Breast epithelium (tissue), 4 donors: Measurements from ENCODE around the gene CRYBG3. TPM values are rescaled to one million over a fixed set of nuclear protein-coding genes. Genes with fewer than 3 reads are reported as not detected.

Source experiments
- DNase-seq, 2 donors: peaks; one replicate each; pipeline ENCODE4 v3.0.0-alpha.2; 2019; ENCODE audit warnings: low spot score in 2 of 2
- H3K27ac ChIP-seq, 2 donors: fragments of 200-600 bp; sonication (generic) in 1 of 2; one replicate each; pipeline ENCODE4 v1.5.1; 2016 to 2019; ENCODE audit warnings: mild to moderate bottlenecking in 1 of 2
- H3K27me3 ChIP-seq, 2 donors: fragments of 200-600 bp; sonication (generic) in 1 of 2; one replicate each; pipeline versions ENCODE4 v1.5.1 to v1.6.0; 2017 to 2019; ENCODE audit warnings: control low read depth in 1 of 2, mild to moderate bottlenecking in 1 of 2
- H3K36me3 ChIP-seq: fragments of 200-600 bp; one replicate; pipeline ENCODE4 v1.5.1; 2019
- H3K4me1 ChIP-seq, 2 donors: fragments of 200-600 bp; sonication (generic); one replicate each; pipeline ENCODE4 v1.5.1; 2016 to 2019; ENCODE audit warnings: control low read depth in 1 of 2
- H3K4me3 ChIP-seq, 3 donors: fragments of 200-600 bp; sonication (generic); 1 replicate in 2 of 3; 2 replicates in 1 of 3; pipeline ENCODE4 v1.5.1; 2016 to 2019; ENCODE audit warnings: mild to moderate bottlenecking in 3 of 3, moderate library complexity in 2 of 3
- H3K9me3 ChIP-seq, 2 donors: fragments of 200-600 bp; sonication (generic) in 1 of 2; one replicate each; pipeline ENCODE4 v1.5.1; 2016 to 2019; ENCODE audit warnings: control low read depth in 1 of 2
- POLR2A ChIP-seq: fragments of 450-650 bp; IDR thresholded peaks from one replicate; pipeline ENCODE4 v1.6.1; 2016; ENCODE audit warnings: antibody characterized with exemption, mild to moderate bottlenecking, moderate library complexity
- POLR2AphosphoS5 ChIP-seq, 3 donors: sonication (generic); formaldehyde crosslinking; IDR thresholded peaks; one replicate each; pipeline ENCODE4 v1.6.1; 2017; ENCODE audit warnings: antibody characterized with exemption in 3 of 3
- intact Hi-C: fragments of 100-400 bp; cut with DNase I; formaldehyde crosslinking; loops from one replicate; pipeline ENCODE4 v1.15.1; 2023; ENCODE audit warnings: low total_unique reads
- total RNA-seq, 3 donors: library from RNA; depleted of rRNA; stranded (reverse); fragments of >200 nt; gene quantifications; one replicate each; pipeline ENCODE4 v1.1.0, GENCODE V29; 2016
- TF ChIP-seq, protein P1 (sequence below), 3 donors: fragments of 450-650 bp; IDR thresholded peaks; one replicate each; pipeline ENCODE4 v1.5.1; 2016 to 2017; ENCODE audit warnings: antibody characterized with exemption in 3 of 3, mild to moderate bottlenecking in 3 of 3, moderate library complexity in 3 of 3

CRYBG3 gene
- total RNA-seq, 3 donors from 2014 or later: 25.5 to 37.9 (median 28.5) TPM

DNA sequence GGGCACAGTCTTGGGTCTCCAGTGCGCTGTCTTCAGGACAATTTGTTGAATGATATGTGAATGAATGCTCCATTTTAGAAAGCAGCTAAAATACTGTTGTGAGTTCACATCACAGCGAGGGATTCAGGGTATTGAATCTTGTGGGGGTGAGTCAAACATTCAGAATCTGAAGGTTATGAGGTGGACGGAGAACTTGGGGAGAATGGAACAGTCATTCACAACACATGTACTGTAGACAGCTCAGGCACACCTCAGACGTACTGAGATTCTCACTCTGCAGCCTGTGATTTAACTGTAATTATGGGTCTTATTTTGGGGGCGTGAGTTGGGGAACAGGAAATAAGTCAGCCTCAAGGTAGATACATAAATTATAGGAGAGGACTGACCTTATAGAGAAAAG is 13.9 kb downstream of the CRYBG3 start:
- intact Hi-C loops: no loop called here

DNA sequence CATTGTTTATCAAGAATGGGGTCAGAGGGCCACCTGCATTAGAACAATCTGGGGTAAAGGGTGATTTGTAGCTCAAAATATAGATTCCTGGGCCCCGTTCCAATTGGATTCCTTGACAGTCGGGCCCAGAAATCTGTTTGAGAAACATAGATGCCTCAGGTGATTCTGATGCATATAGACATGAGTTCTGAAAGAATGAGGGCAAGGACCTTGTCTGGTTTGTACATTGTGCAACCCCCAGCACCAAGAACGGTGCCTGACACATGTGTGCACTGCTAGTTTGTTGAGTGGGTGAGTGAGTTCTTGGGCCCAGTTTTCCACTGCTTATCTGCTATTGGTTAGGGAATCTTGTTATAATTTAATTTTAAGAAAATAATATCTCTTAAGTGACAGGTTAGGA is 16.6 kb downstream of the CRYBG3 start:
- Histone ChIP-seq H3K9me3 (no peaks in the 10 kb centered on the region), H3K4me1 (no peaks in the 10 kb centered on the region), H3K36me3 (no peaks in the 10 kb centered on the region), H3K27ac (no peak overlapping the region), H3K4me3 (no peak overlapping the region), H3K27me3 (no peaks in the 10 kb centered on the region)
- intact Hi-C loops: no loop called here
- TF ChIP-seq POLR2AphosphoS5 (IDR thresholded peaks at IDR 0.05) (no peak), POLR2A (no peak)
- TF ChIP-seq, protein P1, sequence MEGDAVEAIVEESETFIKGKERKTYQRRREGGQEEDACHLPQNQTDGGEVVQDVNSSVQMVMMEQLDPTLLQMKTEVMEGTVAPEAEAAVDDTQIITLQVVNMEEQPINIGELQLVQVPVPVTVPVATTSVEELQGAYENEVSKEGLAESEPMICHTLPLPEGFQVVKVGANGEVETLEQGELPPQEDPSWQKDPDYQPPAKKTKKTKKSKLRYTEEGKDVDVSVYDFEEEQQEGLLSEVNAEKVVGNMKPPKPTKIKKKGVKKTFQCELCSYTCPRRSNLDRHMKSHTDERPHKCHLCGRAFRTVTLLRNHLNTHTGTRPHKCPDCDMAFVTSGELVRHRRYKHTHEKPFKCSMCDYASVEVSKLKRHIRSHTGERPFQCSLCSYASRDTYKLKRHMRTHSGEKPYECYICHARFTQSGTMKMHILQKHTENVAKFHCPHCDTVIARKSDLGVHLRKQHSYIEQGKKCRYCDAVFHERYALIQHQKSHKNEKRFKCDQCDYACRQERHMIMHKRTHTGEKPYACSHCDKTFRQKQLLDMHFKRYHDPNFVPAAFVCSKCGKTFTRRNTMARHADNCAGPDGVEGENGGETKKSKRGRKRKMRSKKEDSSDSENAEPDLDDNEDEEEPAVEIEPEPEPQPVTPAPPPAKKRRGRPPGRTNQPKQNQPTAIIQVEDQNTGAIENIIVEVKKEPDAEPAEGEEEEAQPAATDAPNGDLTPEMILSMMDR (IDR thresholded peaks at IDR 0.05): no peak
- no peak for DNase-seq

More for the DNA sequence above, 13.9 kb downstream of the CRYBG3 start:
- H3K36me3 ChIP-seq: no peaks in the 10 kb centered on the region
- no peaks in the 10 kb centered on the region for H3K27me3 ChIP-seq
- no peaks in the 10 kb centered on the region for H3K4me1 ChIP-seq
- TF ChIP-seq, protein P1 (IDR thresholded peaks at IDR 0.05): no peak
- TF ChIP-seq POLR2A (no peak), POLR2AphosphoS5 (IDR thresholded peaks at IDR 0.05) (no peak)
- DNase-seq: no peak
- no peaks in the 10 kb centered on the region for H3K9me3 ChIP-seq
- H3K27ac ChIP-seq: no peak overlapping the region
- H3K4me3 ChIP-seq: no peak overlapping the region

DNA sequence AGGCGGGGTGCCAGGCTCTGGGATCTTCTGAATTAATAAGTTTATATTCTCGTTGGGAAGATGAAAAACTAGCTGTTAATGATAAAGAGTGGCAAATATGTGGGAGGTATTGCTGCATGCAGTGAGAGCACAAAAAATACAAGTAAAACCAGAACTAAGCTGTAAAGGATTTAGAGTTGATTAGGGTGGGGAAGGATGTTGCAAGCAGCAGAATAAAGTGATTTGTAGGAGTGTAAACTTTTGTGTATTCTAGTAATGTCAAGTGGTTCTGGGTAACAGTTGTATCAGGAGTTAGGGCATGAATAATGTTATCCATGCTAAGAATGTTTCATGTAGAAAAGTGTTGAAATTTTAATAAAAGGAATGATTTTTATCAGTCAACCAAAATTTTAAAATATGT is 18.1 kb downstream of the CRYBG3 start:
- TF ChIP-seq, protein P1 (IDR thresholded peaks at IDR 0.05): no peak
- no peak for TF ChIP-seq POLR2A
- no peak for TF ChIP-seq POLR2AphosphoS5 (IDR thresholded peaks at IDR 0.05)
- H3K9me3 ChIP-seq: no peaks in the 10 kb centered on the region
- no peaks in the 10 kb centered on the region for H3K27me3 ChIP-seq
- no peak for DNase-seq
- no peaks in the 10 kb centered on the region for H3K4me1 ChIP-seq
- no peaks in the 10 kb centered on the region for H3K36me3 ChIP-seq
- intact Hi-C loops: no loop called here
- H3K27ac ChIP-seq: no peak overlapping the region
- no peak overlapping the region for H3K4me3 ChIP-seq

DNA sequence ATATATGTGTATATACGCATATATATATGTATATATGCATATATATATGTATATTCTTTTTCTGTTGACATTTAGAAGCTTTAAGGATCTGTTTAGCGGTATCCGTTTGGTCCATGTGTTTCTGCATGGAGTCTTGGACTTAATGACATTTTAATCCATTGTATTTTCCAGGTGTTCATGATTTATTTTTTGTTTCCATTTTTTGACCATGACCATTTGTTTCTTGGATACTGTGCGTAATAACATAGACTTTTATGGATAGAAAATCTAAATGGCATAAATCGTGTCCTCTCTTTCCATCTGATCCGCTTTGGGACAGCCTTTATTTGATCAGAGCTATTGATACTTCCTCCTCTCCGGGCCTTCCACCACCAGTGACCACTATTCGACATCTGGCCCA is 19.5 kb downstream of the CRYBG3 start:
- Histone ChIP-seq H3K27ac (no peak overlapping the region), H3K36me3 (no peaks in the 10 kb centered on the region), H3K4me3 (no peak overlapping the region), H3K9me3 (no peaks in the 10 kb centered on the region), H3K4me1 (no peaks in the 10 kb centered on the region), H3K27me3 (no peaks in the 10 kb centered on the region)
- DNase-seq: no peak
- TF ChIP-seq, protein P1 (IDR thresholded peaks at IDR 0.05): no peak
- no peak for TF ChIP-seq POLR2A
- intact Hi-C loops: no loop called here

DNA sequence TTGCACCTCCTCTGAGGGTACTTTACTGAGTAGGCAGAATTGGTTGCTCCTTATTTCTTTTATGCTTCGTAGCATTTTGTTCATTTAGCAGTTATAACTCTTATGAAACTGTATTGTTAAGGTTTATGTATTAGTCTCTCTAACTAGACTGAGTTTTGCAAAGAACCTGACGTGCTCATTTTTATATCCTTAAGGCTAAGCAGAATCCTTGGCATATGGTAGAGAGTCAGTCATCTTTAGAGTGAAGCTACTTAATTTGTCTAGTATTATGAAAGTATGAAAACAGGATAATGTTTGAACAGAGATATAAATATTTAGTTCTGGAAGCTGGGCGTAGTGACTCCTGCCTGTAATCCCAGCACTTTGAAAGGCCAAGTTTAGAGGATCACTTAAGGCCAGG is 20.1 kb downstream of the CRYBG3 start:
- TF ChIP-seq POLR2A (no peak), POLR2AphosphoS5 (IDR thresholded peaks at IDR 0.05) (no peak)
- TF ChIP-seq, protein P1 (IDR thresholded peaks at IDR 0.05): no peak
- no peaks in the 10 kb centered on the region for H3K36me3 ChIP-seq
- no peak overlapping the region for H3K4me3 ChIP-seq
- H3K4me1 ChIP-seq: no peaks in the 10 kb centered on the region
- H3K27me3 ChIP-seq: no peaks in the 10 kb centered on the region
- intact Hi-C loops: no loop called here
- H3K27ac ChIP-seq: no peak overlapping the region
- H3K9me3 ChIP-seq: no peaks in the 10 kb centered on the region
- no peak for DNase-seq
